Hippocampal formation (tissue), 2 donors: Measurements from ENCODE around the gene PTPRN2.

Experiments
- DNase-seq, 2 donors: peaks; one replicate each; lab custom pipeline; 2025; lab: John Stamatoyannopoulos, UW

PTPRN2 gene

DNA sequence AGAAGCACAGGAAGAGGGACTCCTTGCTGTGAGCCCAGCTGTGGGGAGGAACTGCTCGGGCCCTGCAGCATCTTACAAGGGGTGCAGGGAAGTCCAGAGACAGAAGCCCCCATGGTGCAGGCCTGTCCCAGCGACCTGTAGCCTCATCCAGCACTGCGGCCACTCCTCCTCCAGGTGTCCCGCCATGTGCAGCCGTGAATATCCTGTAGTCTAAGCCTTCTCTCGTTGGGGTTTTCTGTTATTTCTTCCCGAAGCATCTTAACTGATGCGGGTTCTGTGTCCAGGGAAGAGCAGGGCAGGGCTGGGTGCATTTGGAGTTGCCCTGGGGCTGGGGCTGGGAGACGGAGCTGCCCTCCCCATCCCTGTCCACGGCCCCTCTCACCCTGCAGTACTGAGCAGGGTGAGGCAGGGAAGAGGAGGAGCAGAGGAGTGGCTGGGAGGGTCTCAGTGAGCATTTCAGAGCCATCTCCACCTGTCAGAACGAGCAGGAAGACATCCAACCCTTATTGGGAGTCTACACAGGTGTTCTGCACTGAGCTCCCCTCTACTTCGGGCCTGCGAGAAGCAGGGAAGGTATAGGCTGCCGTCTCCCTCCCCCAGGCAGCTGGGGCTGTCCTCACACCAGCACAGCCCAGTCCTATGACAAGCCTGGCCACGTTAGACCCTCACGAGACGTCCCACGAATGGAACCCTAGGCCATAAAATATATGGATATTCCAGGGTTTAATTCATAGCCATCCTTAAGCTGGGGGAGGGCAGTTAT is 756.3 kb downstream of the PTPRN2 start:
- DNase-seq, result no peak

GRCh38 chr7:157830331-157830730 is 757.3 kb downstream of the PTPRN2 start:
- DNase-seq, result no peak

GRCh38 chr7:157829491-157829890 is 758.1 kb downstream of the PTPRN2 start:
- DNase-seq, result no peak

DNA sequence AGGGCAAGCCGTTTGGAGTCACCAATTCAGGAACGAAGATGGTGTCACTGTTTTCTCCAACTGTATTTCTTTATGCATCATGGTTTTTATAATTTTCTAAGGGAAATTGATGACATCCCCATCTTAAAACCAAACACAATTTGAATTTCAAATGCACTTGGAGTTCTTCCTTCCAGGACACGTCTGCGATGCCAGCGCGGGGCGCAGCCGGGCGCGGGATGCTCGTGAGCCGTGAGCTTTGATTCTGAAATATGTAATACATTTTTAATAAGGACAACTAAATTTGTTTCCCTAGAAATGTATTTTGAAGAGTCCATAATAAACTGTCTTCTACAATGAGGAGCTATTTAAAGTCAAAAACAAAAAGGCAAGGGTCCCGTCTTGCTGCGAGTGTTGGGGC is 758.7 kb downstream of the PTPRN2 start:
- no peak for DNase-seq

DNA sequence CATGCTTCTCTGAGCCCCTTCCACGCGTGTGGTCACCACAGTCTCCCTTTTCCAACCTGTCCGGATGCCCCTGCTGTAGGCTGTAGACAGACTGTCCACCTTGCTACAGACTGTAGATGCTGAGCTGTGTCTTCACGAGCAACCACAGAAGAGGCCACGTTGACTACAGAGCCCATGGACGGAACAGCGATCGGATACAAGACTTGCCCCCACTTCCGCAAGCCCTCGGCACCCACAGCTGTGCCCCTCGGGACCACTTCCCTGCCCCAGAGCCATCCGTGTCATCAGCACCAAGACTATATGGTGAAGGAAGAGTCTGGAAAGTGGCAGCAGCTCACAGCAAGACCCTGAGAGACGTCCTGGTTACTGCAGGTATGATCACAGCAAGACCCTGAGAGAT is 759.4 kb downstream of the PTPRN2 start:
- DNase-seq, result no peak

DNA sequence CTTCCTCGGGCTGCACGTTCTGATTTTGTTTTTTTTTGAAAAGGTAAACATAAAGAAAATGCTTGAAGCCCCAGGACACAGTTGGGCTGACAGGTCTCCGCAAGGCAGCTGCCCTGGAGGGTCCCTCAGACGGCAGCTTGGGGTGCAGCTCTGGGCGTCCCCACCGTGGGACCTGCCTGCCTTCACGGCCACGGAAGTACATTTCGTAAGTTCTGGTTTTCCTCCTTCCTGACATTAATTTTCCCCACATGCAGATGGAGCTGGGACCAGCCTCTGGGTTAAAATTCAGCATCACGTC is 759.8 kb downstream of the PTPRN2 start:
- DNase-seq, result no peak

- no peak for DNase-seq
Measured at GRCh38 chr7:157827045-157827862, 760.4 kb downstream of the PTPRN2 start.

DNA sequence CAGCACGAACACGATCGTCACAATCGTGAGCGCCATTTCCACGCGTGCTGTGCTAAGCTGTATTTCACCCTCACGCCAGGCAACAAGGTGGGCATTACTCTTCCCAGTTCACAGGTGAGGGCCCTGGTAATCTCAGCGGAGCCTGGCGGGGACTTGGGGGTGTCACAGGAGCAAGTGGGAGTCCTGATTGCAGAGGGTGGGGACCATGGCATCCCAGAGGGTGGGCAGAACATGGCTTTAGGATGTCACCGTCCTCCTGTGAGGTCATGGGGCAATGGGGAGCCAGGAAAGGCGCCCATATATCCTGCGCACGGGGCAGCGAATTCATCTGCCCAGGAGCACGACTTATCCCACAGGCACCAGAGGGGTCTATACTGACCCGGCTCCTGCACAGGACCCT is 761.1 kb downstream of the PTPRN2 start:
- no peak for DNase-seq

- DNase-seq, result no peak
Measured at GRCh38 chr7:157825325-157825724, 762.3 kb downstream of the PTPRN2 start.

- no peak for DNase-seq
Measured at GRCh38 chr7:157824819-157825121, 762.9 kb downstream of the PTPRN2 start.

DNA sequence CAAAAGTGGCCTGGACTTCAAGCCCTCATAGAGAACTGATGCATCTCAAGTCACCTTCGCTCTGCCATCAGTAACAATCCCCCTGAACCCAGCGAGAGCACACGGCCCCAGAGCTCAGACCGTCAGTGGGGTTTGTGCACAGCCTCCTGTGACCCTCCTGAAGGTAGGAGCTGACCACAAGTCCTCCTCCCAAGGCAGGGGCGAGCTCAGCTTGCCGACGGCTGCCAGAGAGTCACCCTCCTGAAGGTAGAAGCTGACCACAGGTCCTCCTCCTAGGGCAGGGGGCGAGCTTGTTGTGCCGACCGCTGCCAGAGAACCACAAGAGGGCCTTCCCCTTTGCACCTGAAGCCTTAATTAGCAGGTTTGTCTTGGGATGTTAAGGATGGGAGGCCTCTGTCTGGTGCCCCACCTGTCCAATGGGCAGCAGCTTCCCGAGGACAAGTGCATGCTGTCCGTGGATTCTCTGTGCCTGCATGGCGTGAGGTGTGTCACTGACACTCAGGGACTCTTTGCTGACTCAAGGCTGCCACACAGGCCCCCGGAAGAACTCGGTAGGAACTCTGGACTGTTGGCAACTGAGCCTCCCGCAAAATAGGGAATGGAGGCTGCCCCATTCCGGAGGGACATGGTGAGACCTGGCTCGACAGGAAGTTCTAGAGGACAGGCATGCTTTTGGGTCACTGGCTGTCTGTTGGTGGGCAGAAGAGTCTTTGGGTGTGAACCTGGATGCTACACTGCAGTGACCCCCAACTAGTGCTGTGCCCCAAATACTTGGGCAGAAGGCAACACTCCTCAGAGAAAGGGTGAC is 763.4 kb downstream of the PTPRN2 start:
- no peak for DNase-seq

DNA sequence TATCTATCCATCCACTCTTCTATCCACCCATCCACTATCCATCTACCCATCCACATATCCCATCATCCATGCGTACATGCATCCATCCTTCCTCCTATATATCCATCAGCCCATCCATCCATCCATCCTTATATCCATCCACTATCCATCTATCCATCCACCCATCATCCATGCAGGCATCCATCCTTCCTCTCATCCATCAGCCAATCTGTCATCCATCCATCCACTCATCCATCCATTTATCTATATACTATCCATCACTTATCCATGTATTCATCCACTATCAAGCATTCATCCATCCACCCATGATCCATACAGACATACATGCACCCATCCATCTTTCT is 765.0 kb downstream of the PTPRN2 start:
- no peak for DNase-seq

- DNase-seq, result no peak
Measured at GRCh38 chr7:157821959-157822687, 765.5 kb downstream of the PTPRN2 start.

DNA sequence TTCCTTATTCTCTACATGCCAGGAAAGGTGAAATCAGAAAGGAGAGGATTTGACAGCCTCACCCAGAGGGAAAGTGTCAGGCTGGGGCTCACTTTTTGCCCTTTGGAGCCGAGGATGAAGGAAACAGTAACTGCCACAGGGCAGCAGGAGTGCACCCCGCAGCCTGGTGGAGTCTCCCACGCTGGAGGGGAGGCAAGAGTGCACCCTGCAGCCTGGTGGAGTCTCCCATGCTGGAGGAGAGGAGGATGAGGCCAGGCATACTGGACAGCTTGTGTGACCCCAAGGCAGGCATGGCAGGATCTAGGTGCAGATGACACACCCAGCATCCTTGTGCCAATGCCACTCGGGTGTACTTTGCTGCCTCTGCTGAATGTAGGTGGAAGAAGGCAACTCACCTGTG is 766.8 kb downstream of the PTPRN2 start:
- no peak for DNase-seq

- no peak for DNase-seq
Measured at GRCh38 chr7:157819455-157819807, 768.2 kb downstream of the PTPRN2 start.

DNA sequence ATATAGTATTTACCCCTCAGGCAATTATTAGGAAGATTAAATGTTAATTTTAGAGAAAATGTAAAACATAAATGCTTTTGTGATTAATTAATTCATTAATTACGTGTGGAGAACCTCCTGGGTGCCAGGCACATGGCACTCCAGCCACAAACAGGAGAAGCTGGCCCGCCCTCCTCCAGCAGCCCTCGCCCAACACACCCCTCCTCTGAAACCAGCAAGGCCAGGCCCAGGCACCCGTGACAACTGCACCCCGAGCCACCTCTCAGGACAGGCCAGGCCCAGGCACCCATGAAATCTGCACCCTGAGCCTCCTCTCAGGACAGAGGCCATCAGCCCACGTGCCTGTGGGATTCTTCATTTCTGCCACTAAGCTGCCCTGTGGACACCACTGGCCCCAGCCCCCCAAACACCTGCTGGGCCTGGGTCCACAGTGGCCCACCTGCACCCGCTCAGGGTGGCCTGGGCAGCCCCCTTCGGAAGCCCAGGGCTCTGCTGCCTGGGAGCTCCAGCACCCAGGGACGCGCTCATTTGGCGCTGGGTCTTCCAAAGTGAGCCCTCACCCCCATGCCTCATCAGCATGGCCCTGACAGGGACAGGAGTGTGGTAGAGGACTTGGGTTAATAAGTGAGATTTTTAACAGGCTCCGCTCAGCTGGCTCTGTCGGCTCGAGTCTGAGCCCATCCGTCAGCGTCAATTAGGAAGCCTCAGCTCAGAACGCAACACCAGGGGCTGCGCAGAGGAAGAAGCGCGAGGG is 768.7 kb downstream of the PTPRN2 start:
- no peak for DNase-seq

DNA sequence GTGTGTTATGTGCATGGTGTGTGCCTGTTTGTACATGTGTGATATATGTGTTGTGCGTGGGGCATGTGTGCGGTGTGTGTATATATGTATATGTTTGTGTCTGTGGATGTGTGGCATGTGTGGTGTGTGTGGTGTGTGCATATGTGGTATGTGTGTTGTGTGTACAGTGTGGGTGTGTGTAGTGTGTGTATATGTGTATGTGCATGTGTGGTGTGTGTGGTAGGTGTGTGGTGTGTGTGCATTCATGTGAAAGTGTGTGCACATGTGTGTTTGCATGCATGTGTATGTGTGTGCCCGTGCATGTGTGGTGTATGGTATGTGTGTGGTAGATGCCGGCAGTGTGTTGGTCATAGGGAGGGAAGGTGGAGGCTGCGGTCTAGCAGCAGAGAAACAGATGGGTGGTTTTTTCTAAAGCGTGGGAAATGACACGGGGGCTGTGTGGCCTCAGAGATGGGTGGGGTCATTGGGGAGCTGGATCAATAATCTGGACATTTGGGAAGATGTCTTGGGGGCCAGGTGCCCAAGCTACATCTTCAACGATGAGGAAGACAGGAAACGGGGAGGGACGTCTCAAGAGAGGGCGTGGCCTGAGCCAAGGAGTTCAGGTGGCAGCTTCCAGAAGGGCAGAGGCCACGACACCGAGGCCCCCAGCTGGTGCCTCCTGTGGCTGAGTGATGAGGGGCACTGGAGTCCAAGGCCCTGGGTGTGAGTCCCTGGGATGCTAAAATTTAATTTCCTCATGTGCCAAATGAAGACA is 769.5 kb downstream of the PTPRN2 start:
- DNase-seq, result no peak

- no peak for DNase-seq
Measured at GRCh38 chr7:157817433-157817832, 770.2 kb downstream of the PTPRN2 start.

DNA sequence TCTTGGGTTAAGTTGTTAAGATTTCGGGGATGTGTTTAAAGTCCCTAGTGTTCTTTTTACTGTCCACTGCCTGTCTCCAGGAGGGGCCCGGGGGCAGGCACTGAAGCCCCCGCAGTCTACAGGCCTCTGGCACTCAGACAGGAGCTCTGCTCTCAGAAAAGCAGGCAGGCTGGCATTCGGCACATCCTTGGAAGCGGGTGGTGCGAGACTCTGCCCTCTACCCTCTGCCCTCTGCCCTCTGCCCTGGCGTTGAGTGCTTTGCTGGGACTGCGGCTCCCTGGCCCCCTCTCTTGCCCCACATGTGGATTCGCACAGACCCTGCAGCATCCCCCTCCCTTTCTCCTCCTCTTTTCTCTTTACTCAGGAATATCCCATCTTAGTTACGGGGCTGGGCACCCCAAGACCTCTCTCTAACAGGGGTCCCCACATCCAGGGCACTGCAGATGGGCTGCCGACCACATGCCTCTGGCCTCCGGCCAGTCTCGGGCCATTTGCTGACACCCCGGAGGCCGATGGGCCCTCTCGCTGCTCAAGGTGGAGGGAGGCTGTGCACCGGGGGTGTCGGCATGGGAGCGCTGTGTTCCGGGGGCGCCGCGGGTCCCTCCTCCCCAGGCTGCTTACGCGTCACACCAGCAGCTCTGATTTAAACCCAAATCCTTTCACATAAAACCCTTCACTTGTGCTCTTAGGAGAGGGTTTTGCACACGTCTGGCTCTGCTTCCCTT is 770.9 kb downstream of the PTPRN2 start:
- no peak for DNase-seq

DNA sequence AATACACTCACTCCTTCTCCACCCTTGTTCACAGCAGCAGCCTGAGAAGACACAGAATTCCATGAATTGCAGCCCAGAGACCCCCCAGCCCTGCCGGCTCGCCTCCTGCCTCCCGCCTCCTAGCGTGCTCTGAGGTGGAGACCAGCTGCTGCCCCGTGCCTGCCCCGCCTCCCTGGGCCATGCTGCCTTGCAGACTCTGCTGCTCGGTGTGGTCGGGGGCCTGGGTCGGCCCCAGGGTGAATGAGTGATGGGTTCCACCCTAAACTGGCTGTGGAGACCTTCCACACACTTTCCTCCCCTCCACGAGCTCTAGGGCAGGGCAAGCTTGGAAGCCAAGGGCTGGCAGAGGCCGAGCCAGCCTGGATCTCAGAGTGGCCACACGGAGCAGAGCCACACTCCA is 771.5 kb downstream of the PTPRN2 start:
- DNase-seq, result no peak

DNA sequence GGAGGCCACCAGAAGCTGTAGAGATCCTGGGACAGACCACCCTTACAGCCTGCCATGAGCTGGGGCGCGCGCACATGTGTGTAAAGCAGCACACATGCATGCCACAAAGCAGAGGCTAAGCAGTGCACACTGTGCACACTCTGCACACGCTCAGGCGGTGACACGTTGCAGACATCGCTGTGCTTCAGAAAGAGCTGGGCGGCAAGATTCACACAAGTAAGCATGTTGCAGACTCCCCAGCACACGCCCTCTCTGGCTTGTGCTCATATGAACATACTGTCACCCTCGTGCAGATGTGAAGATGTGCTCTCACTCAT is 772.0 kb downstream of the PTPRN2 start:
- no peak for DNase-seq
